Stimulated activated CD8-positive, alpha-beta memory T cell treated with anti-CD3 and anti-CD28 coated beads, Interleukin-15, amount 100 ng/mL, for 1 hour (primary cell): ENCODE results near the gene COQ8A.
"Not testable (repeated sequence)": the region's sequence is repeated elsewhere in the genome, so short reads cannot be mapped to it uniquely, and the experiment has no call there.

ENCODE experiments used
- DNase-seq: peaks from one replicate; pipeline ENCODE4 v3.0.0-alpha.2; 2020; ENCODE audit warnings: low read depth

COQ8A gene

DNA sequence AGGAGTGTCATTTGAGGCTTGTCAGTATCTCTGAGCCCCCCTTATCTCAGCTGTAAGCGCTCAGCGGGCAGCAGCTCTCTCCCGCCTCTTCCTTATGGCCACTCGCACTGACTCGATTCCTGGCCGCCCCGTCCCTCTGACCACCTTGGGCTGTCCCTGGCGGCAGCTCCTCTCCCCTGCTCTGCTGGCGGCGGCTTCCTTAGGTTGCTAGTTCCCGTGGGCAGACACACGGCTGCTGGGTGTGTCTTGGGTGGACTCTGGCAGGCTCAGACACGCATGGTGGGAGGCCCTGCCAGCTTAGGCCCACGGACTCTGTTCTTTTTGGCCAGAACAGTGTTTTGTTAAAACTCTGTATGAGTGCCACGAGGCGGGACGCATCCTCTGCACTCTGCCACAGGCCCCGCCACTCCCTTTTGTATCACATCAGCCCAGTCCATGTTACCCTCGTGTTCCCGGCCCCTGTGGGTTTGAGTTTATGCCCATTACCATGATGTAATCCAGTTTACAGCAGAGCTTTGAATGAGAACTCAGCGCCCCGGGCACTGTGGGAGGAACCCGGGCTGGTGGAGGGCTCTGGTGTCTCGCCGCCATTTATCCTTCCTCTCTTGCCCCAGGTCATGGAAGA lies 45.9 kb downstream of the COQ8A start:
- DNase-seq, result no peak

DNA sequence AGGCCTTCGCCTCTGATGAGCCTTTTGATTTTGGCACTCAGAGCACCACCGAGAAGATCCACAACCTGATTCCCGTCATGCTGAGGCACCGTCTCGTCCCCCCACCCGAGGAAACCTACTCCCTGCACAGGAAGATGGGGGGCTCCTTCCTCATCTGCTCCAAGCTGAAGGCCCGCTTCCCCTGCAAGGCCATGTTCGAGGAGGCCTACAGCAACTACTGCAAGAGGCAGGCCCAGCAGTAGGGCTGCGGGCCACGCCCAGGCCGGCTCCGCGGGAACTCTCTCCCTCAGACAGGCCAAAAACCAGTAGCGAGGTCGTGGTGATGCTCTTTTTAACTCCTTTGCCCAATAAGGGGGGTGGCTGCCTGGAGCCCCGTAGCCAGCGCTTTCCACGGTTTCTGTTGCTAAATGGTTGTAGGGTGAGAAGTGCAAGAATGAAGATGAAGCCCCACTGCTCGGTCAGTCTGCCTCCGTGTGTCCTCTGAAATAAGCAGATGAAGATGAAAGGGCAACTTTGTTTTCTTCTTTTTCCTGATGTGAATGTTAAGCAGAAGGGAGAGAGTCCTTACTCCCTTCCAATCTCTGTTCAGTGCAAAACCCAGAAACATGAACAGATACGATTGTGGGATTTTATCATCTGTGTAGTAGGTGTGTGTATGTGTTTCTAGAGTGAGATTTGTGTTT lies 46.5 kb downstream of the COQ8A start:
- no peak for DNase-seq

DNA sequence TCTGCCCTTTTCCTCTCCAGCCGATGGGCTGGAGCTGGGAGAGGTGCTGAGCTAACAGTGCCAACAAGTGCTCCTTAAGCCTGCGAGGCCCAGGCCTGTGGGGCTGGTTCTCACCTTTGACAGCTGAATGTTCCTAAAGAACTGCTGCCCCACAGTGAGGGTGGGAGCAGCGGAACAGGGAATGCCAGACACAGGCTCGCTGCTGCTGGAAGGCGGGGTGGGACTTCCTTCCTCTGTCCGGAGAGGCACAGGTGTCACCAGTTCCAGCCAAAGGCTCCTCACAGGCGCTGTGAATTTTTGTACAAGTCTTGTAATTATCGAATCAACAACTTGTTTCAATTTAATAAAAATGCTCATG lies 47.1 kb downstream of the COQ8A start:
- DNase-seq, result no peak

DNA sequence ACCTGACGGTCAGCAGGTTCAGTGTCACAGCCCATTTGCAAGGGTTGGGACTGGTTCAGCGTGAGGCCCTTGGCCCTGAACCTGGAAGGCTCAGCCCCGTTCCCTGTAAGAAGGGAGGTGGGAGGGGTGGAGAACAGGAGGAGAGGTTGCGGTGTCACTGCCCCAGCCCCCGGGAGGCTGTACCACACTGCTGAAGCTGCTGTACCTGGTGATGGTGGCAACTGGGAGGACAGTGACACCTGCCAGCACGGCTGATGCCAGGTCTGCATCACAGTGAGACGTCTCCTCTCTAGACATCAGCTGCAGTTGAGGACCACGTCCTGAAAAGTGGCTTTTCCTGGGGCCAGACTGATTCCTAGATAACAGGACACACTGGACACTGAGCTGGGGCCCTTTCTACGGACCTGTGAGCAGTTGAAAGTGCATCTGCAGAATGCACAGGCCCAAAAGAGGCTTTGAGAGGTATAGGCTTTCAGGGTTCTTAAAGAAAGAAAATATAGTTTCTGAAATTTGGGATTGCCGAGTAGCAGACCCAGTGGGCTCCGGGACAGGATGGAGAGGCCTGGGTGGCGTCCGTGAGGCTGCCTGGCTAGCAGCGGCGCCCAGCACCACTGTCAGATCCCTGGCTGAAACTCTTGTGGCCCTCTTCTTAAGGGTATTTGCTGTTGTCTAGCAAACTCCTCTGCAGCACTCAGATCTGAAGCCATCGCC lies 47.7 kb downstream of the COQ8A start:
- DNase-seq, result no peak

DNA sequence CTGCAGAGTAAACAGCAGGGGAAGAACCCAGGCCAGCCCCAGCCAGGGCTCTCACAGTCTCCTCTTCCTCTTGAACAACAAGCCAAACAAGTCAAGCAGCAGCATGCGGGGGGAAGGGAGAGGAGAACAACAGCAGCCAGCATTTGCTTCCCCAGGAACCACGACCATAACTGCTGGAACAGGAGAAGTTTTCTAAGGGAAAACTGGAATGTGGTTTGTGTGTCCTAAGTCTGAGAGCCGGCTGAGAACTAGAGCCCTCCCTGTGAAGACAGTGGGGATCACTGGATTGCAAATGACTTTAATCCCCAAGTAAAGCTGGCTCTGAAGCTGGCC lies 48.2 kb downstream of the COQ8A start:
- no peak for DNase-seq

DNA sequence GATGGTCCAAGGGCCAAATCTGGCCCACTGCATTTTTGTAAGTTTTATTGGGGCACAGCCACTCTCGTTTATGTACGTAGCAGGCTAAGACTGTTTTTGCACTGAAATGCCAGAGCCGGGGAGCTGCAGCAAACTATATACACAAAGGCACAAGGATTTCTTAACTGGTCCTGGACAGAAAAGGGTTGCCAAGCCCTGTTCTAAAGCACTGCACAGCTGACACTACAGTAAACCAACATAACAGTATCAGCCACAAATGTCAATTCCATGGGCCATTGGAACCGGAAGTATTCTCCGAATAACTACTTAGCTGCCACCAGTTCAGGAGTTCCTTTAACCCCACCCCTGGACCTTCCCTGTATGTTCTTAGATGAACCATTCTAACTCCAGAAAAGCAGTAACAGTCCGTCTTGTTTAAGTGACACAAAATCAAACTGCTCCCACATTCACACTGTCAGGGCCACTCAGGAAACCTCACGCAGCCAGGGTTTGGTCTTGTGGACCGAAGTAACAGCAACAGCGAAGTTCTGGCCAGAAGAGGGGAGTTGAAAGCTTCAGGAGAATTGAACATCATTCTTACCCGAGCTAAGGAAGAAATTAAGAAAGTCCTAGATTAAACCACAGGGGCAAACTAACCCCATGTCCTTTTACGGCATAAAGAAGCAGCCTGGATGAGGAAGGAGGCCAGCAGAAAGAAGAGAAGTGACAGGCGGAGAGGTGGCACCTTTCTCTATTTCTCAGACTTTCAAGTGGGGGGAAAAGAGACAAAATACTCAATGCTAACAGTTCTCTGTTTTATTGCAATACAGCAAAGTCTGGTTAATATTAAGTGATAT lies 49.2 kb downstream of the COQ8A start:
- no peak for DNase-seq

DNA sequence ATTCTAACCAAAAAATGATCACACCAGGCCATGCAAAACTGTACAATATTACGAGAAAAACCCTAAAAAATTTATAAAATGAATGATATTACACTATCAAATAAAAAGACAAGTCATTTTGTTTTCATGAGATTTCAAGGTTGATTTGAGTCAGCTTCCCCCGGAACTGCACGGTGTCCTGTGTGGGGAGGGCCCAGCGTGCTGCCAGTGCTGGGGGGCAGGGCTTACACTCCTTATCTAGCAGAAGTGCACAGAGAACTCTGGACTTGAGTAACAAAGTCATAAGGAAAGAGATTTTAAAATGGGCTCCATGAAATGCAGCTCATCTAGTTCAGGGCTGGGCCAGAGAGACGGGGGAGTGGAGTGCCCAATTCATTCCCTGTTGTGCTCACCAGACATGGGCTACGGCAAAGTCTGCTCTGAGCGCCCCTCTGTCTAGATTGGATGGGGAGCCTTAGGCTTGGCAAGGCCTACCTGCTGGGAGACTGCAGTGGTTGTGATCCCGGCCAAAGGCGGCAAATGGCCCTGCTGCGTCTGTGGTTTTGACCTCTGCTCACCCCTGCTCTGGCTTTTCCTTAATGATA lies 50.1 kb downstream of the COQ8A start:
- DNase-seq, result no peak

DNA sequence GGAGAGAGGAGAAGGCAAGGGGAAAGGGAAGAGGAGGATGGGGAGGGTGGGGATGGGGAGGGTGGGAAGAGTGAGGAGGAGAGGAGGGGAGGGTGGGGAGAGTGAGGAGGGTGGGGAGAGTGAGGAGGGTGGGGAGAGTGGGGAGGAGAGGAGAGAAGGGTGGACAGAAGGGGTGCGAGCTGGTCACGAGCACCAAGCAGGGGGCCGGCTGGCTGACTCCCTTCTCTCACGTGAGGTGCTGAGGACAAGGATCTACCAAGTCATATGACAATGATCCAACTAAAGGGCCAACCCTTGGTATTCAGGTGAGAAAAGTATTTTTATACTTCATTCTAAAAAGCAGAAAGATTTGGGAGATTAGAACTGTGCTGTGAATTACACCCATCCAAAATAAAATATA lies 51.8 kb downstream of the COQ8A start:
- DNase-seq, result no peak

DNA sequence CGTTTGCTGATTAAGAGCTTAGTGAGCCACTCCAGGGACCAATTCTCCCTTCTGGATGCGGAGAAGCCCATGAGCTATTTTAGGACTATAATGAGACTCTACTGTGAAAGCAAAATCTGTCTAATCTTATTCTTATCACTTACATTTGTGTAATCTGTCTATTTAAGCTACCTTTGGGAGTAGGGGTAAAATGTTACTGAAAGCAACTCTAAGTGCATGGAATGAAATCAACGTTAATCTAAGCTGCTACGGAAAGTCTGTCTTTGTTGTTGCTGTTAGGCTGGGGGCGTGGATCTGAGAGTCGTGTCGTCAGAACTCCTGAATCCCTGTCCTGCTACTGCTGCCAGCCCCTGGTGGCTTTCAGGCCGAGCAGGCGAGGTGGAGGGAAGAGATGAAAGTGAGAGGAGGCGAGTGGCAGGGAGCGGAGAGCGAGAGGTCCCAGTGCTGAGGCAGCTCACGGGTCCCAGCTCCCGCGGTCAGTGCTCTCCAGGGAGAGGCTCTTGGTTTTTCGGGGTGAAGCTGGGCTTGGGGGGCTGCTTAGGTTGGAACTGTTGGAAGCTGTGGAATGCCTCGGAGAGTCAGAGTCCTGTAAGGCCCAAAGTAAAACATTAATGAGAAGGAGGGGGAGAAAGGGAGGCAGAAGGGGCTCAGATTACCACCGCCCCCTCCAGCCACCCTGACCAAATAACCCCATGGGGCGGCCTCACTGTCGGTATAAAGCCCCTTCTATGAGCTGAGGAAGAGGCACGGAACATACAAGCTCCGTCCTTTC lies 53.9 kb downstream of the COQ8A start:
- DNase-seq, result no peak

DNA sequence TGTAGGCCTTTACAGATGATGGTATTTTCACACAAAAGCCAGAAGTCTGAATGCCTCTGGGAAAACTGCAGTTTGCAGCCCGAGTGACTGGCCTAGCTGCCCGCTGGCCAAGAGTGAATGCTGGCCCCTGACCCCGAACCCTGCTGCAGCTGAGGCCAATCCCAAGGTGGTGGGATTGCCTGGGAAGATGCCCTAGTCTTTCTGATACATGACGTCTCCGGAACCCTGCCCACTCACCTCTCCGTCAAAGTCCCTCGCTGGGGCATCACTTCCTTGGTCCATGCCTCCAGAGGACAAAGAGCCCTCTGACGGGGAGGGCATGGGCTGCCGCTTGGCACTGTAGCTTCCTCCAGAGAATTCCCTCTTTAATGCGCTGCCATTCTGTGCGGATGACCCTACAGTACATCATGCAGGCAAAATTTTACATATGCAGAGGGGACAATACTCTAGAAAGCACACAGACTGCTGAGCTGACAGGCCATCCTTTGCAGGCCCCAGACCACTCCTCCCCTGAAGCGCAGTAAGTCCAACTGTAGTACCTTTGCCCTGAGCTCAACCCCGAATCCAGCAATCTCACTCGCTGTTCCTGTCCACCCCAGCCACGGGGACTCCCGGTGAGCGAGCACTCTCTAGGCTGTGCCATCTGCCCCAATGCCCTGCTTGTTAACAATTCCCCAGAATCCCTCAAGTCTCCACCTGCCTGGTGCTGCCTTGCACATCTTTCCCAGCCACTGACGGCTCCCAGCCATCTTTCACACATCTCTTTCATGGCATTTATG lies 54.7 kb downstream of the COQ8A start:
- no peak for DNase-seq

DNA sequence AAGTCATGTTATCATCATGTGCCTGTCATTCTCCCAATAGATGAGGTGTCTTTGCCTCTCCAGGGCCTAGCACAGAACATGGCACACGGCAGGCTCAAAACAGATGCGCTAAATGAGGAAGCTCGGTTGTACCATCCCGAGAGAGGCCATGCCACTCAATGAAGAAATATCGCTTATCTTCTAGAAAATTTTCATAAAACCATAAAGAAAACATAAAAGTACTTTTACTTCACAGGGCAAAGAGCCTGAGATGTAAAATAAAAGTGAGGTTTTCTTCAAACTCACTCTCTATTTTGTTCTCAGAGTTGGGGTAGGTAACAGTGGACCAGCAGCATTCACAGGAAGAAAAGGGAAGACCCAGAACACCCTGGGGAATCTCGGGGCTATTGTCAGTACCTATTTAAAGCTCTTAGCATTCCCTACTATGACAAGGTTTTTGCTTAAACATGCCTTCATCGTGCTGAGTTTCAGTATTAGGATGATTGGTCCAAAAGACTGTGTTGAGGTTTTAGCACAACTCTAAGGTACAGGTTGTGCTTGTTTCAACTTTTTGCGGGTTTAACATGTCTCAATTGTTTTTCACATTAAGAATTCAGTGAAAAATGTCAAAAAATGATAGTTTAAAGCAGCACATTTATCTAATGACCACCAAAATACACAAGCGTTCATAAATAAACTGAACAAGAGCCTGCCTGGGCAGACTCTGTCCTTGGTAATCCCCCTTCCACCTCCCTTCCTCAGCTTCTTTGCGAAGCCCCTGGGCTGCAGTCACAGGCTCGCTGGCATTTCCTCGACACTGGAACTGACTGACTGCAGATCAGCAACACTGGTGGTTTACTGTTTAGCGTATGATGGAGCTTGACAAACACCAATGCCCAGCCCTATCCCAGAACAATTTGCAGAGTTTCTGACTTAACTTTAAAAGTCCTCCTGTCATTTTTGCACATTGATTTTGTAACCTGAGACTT lies 55.6 kb downstream of the COQ8A start:
- DNase-seq, result no peak

DNA sequence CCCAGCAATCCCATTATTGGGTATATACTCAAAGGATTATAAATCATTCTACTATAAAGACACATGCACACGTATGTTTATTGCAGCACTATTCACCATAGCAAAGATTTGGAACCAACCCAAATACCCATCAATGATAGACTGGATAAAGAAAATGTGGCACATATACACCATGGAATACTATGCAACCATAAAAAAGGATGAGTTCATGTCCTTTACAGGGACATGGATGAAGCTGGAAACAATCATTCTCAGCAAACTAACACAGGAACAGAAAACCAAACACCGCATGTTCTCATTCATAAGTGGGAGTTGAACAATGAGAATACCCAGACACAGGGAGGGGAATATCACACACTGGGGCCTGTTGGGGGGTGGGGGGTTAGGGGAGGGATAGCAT lies 59.5 kb downstream of the COQ8A start:
- not testable (repeated sequence) for DNase-seq

DNA sequence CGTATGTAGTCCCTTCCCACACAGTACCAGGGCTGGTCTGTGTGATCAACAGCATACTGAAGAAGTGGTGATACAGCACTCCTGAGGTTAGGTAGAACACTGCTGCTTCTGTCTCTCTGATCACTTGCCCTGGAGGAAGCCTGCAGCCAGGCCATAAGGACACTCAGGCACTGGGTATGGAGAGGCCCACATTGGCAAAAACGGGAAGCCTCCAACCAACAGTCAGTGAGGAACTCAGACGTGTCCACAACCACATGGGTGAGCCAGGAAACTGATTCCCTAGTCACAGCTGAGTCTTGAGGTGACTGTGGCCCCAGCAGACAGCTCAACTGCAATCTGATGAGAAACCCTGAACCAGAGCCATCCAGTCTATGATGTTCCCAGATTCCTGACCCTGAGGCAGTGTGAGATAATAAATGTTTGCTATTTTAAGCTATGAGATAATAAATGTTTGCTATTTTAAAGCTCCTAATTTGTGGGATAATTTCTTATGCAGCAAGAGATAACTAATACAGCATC lies 62.5 kb downstream of the COQ8A start:
- DNase-seq, result no peak

DNA sequence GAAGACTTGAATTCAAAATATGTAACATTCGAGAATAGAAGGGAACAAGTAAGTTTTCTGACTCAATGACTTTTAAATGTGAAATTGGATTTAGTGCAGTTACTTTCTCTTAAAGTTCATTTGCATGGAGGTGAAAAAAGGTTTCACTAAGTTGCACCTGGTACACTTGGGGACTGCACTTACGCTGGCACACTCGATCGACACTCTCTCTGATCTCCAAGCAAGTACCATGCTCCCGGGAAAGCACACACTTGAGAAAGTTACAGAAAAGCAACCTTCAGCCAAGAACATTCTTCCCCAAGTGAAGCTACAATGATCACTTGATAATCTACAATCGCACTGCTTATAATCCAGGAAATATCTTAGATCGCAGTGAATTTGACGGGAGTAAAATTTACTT lies 63.1 kb downstream of the COQ8A start:
- DNase-seq, result no peak

DNA sequence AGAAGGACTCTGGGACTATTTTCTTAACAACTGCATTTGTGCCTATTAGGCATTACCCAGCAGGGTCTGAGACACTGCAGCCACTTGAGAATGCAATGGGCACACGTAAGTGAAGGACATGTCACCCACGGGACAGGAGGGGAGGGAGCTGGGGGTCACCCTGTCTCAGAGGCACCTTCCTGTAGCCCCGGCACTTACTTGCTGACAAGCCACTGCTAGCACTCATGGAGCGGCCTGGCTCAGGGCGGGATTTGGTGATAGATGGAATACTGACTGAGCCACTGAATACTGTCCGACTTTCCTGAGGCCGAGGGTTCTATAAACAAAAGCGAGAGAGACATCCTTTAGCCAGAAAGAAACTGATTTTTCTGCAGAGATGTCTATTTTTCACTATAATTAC lies 64.7 kb downstream of the COQ8A start:
- DNase-seq, result no peak

DNA sequence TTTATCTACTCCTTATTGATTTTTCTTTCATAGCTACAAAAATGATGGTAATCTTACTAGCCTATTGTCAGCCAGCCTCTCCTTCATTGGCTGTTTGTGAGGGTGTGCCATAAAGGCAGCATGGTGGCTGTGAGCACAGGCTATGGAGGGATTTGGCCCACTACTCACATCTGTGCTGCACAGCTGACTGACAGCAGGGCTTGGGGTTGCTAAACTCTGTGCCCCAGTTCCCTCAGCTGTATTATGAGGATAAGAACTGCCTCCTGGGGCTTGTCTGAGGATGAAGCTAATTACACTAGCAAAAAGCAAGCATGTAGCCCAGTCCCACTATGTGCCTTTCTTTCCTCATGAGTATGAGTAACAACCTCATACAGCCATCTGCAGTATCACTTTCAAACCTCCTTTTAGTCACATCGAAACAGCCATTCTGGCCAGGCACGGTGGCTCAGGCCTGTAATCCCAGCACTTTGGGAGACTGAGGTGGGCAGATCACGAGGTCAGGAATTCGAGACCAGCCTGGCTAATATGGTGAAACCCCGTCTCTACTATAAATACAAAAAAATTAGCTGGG lies 66.2 kb downstream of the COQ8A start:
- no peak for DNase-seq

DNA sequence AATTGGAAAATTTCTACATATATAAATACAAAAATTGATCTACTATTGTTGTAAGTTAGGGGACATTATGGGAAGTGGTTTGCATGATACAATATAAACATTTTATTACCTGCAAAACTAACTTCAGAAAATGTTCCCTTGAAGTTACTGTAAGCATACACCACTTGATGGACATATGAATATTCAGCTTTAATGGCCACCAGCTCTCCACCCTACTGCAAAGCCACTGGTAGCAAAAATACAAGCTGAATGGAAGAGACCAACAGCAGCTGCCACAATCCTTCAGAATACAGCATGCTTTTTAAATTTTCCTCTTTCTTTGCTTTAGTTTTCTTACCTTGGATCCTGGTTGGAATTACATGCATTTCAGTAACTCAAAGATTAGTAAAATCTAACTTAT lies 69.8 kb downstream of the COQ8A start:
- no peak for DNase-seq

DNA sequence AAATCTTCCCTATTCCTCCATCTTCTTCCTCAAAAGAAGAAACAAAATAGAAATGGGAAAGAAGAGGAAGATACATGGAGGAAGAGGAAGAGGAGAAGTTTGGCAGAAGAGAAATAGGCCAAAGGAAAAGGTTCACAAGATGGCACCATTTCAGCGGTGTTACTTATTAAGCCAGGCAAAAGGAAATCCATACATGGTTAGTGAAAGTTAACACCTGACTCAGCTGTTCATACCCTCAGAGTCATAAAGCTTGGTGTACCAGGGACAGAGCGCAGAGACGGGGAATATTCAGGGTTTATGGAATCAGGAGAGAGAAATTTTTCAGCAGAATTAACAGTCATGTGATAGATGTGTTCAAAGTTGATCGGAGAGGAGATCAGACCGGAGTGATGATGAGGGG lies 70.6 kb downstream of the COQ8A start:
- DNase-seq, result no peak

DNA sequence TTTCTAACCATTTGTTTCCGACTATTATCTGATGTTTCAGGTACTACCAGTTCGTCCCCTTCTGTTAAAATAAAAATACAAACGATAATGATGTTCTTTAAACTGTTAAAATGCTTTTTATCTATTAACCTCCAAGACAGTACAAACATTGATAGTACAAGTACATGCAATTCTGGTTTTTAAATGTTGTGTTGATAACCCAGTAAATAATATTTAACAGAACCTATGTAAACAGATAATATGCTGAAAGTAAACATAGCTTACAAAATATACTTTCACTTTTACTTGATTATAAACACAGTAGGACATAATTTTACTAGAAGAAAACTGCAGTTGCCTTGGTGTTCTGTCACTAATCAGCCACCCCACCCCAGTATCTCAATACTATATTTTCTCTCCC lies 76.9 kb downstream of the COQ8A start:
- DNase-seq, result no peak
